HG03378 (cell line): Measurements from ENCODE around the gene VWCE.
"Not testable (repeated sequence)": the region's sequence is repeated elsewhere in the genome, so short reads cannot be mapped to it uniquely, and the experiment has no call there.

Experiments
- ATAC-seq: cut with Tn5 transposase; IDR thresholded peaks from one replicate; pipeline ENCODE4 v1.9.1; 2021; ENCODE audit warnings: mild to moderate bottlenecking, moderate library complexity; ENCODE audit not compliant: unreplicated experiment

VWCE gene

DNA sequence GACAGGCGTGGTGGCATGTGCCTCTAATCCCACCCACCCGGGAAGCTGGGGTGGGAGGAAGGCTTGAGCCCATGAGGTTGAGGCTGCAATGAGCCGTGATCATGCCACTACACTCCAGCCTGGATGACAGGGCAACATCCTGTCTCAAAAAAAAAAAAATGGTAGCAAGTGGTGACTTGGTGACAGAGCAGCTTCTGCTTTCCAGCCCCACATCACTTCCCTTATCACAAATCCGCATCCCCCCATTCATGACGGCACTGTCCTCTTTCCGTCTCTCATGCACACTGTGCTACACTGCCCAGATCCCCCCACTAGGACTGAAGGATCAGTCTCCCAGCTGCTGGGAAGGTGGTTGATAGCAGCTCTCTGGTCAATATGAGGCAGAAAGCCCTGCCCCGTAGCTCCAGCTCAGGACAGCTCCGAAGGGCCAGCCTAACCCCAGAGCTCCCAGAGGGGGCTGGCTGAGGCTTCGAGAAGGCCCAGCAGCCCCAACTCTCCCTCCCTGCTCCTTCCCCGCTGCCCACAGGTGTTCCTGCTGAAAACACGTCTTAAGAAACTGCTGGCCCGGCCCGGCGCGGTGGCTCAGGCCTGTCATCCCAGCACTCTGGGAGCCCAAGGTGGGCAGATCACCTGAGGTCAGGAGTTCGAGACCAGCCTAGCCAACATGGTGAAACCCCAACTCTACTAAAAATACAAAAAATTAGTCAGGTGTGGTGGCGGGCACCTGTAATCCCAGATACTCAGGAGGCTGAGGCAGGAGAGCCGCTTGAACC, 38.2 kb downstream of the VWCE start:
- ATAC-seq = no peak

DNA sequence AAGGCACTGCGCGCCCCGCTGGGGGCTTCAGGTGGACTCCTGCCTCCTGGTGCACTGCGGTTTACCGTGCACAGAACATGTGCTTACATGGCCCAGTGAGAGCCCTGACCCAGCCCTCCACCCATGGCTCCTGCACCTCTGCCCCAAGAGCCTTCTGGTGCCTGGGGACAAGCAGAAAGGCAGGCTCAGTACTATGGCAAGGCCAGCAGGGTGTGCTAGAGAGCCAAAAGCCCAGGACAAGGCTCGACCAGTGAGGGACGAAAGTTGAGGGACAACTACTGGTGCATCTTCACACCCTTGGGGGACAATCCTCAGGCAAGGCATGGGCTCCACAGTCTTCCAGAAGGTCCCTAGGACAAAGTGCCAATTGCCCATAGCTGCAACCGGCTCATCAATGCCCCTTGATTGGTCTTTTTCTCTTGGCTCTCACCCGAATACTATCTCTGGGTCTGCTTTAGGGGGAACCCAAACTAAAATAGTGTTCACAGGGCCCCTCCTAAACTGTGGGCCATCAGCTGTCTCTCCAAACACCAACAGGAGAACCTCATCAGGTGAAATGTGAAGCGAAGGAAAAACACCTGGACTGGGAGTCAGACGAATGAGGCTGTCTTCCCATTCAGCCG, 40.6 kb downstream of the VWCE start:
- ATAC-seq = peak; percentile 50

DNA sequence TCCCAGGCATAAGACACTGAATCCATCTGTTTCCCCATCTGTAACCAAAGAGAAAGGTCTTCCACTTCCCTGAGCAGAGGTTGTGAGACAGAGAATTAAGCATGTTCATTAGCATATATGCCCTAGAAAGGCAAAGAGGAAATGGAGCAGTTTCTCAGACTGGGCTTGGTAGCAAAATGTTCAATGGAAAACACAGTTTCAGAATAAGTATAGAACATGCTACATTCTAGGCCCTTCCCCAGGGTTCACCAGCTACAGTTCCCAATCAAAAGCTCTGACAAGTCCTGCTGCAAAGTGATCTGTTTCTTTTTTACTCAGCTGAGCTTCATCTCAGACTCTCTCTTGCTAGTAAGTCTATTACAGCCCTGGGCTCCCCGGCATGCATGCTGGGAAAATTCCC, 42.8 kb downstream of the VWCE start:
- not testable (repeated sequence) for ATAC-seq

DNA sequence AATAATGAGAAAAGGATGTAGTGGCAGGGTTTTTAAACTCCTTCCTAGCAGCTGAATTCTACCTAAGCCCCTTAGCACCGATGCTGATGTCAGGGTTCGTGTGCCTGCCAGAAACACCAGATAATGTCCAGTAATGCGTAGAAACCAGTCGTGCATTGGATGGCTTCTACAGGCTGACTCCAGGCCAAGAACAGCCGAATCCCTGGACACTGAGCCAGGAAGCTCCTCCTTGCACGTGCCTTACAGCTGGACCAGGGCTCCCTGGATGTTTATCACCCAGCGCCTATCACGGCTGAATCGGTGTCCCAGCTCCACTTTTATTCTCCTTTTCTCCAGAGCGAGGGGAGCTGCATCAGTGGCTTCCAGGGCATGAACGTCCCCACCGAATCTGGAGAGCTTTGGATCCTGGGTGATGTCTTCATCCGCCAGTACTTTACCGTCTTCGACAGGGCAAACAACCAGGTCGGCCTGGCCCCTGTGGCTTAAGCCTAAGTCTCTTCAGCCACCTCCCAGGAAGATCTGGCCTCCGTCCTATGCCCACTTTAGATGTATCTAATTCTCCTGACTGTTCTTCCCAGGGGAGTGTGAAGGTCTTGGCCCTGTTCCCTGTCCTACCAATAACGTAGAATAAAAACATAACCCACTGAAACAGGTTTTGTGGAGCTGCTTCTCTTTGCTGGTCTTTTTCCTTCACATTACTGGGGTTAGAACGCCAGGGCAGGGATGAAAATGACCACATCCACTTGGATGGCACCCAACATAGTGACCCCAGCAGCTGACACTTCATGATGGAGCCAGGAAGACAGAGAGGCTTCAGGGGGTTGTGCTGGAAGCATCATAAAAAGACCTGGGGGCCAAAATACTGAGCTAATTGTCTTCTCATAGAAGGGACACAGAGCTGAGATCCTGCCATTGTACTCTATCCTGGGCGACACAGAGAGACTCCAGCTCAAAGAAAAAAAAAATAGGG, 44.0 kb downstream of the VWCE start:
- ATAC-seq = not testable (repeated sequence)

DNA sequence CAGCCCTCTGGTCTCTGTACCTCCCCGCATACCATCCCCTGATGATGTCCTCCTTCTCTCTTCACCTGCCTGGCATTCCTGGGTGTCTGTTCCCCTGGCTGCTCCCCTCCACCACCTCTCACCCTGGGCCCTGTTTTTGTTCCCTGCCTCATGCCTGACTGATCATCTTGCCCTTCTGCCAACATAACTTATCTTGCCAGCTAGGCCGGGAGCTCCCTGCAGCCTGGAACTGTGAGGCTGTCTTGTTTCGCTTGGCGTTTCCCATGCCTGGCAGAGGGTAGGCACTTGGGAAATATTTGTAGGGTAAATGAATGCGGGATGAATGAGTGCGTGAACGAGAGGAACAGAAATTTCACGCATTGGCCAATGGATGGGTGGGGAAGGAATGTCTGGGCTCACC, 45.9 kb downstream of the VWCE start:
- ATAC-seq = not testable (repeated sequence)

DNA sequence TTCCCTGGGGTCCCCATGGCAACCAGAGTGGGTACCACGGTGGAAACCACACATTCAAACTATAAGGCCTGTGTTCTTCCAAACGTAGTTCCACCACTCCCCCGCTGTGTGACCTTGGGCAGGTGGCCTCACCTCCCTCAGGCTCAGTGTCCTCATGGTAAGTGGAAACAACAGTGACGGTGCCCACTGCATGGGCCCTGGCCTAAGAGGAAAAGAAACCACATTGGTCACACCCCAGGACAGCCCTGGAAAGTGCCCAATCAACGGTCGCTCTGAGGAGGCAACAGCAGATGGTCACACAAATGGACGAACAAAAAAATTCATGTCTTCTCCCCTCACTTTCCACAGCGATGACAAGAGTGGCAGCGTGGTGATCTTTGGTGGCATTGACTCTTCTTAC, 47.0 kb downstream of the VWCE start:
- ATAC-seq = not testable (repeated sequence)

DNA sequence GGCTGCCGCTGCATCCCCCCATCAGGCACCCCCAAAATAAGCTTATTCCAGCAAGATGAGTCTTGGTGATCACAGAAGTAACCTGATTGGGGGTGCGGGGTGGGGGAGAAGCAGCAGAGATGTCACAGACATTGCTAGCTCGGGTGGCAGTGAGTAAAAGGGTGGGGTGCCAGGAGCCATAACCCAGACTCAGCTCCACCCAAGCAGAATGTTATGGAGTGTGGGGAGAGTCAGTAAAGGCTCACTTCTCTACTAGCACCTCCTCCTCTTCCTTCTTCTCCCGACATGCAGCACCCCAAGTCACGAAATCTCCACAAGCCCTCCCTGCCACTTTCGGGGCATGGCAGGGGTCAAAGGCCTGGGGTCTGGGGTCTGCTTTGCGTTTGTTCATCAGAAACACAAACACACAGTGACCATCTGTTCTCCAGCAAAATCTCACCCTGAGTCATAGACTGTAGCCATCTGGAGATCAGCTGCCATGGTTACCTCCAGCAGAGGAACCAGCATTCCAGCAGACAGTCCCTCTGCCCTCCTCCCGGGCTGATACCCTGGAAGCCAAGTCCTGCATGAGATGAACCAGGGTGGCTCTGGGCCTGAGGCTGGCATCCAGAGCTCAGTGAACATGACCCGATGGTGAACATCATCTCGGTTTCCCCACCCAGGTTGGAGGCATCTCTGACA, 49.7 kb downstream of the VWCE start:
- ATAC-seq = not testable (repeated sequence)

DNA sequence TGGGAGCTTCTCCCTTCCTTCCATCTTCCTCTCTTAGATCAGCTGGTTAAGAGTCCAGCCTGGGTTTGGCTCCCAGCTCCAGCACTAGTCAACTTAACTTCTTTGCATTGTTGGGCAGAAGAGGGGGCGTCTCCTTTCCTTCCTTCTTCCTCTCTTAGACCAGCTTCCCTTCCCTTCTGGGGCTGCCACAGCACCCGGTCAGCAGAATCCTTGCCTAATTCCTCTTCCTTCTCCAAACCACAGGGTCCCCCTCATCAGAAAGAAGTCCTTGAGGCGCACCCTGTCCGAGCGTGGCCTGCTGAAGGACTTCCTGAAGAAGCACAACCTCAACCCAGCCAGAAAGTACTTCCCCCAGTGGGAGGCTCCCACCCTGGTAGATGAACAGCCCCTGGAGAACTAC, 53.6 kb downstream of the VWCE start:
- not testable (repeated sequence) for ATAC-seq

DNA sequence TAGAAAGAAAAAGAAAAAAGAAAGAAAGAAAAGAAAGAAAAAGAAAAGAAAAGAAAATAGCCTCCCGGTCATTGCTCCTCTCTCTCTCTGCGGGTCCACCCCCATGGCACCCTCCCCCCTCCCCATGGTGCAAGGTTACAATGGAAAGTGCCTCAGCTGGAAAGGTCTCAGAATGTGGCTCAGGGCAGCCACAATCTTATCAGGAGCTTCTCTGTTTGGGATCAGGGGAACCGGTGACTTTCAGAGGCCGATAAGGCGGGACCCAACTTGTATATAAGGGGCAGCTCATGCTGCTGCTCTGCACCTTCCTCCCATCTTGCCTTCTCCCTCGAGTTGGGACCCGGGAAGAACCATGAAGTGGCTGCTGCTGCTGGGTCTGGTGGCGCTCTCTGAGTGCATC, 54.2 kb downstream of the VWCE start, which contains the start of gene PGA5:
Gene PGA5, plus strand, starts transcription at position 301 of the 400 bp plus-strand sequence. Its CDS starts 52 bp downstream, at position 353.
- not testable (repeated sequence) for ATAC-seq

DNA sequence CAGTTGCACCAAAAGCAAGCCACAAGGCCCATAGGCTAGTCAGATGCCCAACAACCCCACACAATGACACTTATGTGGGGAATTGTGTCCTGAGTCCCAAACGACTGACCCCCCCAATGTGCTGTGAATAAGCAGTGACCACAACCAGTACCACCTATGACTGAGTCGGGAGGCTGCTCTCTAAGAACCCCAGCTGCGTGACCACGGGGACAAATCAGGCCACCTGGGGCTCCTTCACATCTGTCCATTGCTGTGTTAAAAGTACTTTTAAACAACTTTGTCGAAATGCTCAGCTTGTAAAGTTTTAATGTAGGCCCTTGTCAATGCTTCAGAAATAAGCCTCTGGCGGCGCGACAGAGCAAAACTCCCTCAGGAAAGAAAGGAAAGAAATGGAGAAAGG, 54.8 kb downstream of the VWCE start:
- not testable (repeated sequence) for ATAC-seq

DNA sequence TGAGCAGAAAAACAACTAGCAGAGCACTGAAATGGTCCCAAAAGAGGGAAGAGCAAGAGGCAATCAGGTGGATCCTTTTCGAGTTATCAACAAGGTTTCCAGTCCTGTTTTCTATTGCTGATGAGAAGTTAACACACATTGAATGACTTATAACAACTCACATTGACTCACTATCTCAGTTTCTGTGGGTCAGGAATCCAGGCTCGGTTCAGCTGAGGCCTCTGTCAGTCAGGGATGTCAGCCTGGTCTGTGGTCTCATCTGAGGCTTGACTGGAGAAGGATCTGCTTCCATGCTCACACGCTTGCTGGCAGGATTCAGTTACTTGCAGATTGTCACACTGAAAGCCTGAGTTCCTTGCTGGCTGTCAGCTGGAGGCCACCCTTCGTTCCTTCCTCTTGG, 58.0 kb downstream of the VWCE start:
- not testable (repeated sequence) for ATAC-seq

DNA sequence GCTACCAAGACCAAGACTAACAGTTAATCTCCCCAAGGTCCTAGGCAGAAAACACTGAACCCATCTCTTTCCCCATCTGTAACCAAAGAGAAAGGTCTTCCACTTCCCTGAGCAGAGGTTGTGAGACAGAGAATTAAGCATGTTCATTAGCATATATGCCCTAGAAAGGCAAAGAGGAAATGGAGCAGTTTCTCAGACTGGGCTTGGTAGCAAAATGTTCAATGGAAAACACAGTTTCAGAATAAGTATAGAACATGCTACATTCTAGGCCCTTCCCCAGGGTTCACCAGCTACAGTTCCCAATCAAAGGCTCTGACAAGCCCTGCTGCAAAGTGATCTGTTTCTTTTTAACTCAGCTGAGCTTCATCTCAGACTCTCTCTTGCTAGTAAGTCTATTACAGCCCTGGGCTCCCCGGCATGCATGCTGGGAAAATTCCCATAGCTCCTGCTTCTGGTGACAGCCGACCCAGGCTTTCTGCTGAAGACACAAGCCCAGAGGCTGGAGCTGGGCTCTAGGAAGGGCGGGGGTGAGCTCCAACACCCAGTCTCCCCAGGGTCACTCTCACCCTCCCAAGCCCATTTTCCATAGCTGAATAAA, 62.5 kb downstream of the VWCE start:
- ATAC-seq = not testable (repeated sequence)

DNA sequence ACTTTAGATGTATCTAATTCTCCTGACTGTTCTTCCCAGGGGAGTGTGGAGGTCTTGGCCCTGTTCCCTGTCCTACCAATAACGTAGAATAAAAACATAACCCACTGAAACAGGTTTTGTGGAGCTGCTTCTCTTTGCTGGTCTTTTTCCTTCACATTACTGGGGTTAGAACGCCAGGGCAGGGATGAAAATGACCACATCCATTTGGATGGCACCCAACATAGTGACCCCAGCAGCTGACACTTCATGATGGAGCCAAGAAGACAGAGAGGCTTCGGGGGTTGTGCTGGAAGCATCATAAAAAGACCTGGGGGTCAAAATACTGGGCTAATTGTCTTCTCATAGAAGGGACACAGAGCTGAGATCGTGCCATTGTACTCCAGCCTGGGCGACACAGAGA, 63.5 kb downstream of the VWCE start:
- not testable (repeated sequence) for ATAC-seq

DNA sequence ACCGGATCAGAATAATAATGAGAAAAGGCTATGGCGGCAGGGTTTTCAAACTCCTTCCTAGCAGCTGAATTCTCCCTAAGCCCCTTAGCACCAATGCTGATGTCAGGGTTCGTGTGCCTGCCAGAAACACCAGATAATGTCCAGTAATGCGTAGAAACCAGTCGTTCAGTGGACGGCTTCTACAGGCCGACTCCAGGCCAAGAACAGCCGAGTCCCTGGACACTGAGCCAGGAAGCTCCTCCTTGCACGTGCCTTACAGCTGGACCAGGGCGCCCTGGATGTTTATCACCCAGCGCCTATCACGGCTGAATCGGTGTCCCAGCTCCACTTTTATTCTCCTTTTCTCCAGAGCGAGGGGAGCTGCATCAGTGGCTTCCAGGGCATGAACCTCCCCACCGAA, 64.1 kb downstream of the VWCE start:
- not testable (repeated sequence) for ATAC-seq

DNA sequence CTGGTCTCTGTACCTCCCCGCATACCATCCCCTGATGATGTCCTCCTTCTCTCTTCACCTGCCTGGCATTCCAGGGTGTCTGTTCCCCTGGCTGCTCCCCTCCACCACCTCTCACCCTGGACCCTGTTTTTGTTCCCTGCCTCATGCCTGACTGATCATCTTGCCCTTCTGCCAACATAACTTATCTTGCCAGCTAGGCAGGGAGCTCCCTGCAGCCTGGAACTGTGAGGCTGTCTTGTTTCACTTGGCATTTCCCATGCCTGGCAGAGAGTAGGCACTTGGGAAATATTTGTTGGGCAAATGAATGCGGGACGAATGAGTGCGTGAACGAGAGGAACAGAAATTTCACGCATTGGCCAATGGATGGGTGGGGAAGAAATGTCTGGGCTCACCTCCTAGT, 65.7 kb downstream of the VWCE start:
- not testable (repeated sequence) for ATAC-seq

DNA sequence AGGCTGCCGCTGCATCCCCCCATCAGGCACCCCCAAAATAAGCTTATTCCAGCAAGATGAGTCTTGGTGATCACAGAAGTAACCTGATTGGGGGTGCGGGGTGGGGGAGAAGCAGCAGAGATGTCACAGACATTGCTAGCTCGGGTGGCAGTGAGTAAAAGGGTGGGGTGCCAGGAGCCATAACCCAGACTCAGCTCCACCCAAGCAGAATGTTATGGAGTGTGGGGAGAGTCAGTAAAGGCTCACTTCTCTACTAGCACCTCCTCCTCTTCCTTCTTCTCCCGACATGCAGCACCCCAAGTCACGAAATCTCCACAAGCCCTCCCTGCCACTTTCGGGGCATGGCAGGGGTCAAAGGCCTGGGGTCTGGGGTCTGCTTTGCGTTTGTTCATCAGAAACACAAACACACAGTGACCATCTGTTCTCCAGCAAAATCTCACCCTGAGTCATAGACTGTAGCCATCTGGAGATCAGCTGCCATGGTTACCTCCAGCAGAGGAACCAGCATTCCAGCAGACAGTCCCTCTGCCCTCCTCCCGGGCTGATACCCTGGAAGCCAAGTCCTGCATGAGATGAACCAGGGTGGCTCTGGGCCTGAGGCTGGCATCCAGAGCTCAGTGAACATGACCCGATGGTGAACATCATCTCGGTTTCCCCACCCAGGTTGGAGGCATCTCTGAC, 68.5 kb downstream of the VWCE start:
- not testable (repeated sequence) for ATAC-seq

DNA sequence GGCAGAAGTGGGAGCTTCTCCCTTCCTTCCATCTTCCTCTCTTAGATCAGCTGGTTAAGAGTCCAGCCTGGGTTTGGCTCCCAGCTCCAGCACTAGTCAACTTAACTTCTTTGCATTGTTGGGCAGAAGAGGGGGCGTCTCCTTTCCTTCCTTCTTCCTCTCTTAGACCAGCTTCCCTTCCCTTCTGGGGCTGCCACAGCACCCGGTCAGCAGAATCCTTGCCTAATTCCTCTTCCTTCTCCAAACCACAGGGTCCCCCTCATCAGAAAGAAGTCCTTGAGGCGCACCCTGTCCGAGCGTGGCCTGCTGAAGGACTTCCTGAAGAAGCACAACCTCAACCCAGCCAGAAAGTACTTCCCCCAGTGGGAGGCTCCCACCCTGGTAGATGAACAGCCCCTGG, 72.4 kb downstream of the VWCE start:
- ATAC-seq = not testable (repeated sequence)

DNA sequence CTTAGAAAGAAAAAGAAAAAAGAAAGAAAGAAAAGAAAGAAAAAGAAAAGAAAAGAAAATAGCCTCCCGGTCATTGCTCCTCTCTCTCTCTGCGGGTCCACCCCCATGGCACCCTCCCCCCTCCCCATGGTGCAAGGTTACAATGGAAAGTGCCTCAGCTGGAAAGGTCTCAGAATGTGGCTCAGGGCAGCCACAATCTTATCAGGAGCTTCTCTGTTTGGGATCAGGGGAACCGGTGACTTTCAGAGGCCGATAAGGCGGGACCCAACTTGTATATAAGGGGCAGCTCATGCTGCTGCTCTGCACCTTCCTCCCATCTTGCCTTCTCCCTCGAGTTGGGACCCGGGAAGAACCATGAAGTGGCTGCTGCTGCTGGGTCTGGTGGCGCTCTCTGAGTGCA, 73.1 kb downstream of the VWCE start, which contains the start of gene PGA4:
Gene PGA4, plus strand, starts transcription at position 301 of the 400 bp plus-strand sequence. Its CDS starts 54 bp downstream, at position 355.
- ATAC-seq = not testable (repeated sequence)

DNA sequence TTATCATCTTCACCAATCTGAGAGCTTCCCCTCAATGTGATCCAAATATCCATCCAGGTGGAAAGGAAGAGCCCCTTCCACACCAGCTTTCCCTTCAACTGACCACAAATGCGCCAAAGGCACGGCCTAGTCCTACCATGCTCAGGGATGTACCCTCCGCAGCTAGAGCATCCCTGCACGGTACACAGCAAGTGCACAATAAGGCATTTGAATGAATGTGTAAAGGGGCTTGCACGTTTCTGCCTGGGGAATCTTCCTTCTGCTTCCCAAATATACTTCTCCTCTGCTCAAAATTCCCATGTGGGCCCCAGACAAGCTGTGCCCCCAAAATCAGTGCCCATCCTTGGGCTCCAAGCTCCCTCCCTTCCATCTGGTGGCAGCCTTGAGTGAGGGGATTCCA, 76.1 kb downstream of the VWCE start:
- not testable (repeated sequence) for ATAC-seq
